ENCODE results near the gene TRIP12. TPM values are rescaled to one million over a fixed set of nuclear protein-coding genes. Genes with fewer than 3 reads are reported as not detected.

TRIP12 gene
- total RNA-seq, 1 experiment from 2014 or later, result 265 TPM

- TF ChIP-seq, protein P1, sequence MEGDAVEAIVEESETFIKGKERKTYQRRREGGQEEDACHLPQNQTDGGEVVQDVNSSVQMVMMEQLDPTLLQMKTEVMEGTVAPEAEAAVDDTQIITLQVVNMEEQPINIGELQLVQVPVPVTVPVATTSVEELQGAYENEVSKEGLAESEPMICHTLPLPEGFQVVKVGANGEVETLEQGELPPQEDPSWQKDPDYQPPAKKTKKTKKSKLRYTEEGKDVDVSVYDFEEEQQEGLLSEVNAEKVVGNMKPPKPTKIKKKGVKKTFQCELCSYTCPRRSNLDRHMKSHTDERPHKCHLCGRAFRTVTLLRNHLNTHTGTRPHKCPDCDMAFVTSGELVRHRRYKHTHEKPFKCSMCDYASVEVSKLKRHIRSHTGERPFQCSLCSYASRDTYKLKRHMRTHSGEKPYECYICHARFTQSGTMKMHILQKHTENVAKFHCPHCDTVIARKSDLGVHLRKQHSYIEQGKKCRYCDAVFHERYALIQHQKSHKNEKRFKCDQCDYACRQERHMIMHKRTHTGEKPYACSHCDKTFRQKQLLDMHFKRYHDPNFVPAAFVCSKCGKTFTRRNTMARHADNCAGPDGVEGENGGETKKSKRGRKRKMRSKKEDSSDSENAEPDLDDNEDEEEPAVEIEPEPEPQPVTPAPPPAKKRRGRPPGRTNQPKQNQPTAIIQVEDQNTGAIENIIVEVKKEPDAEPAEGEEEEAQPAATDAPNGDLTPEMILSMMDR (IDR thresholded peaks at IDR 0.05; ENCODE audit: unreplicated experiment), result no peak
- DNase-seq (ENCODE audit: unreplicated experiment), result no peak
- CTCF ChIA-PET, result interaction anchor here (0.6 to 1.2 kb wide), 3 partner anchors 23 to 567 kb away, joined by 3 to 4 read pairs (median 3); no protein-coding TSS in a partner anchor
- Mint-ChIP-seq H3K4me3 (ENCODE audit: unreplicated experiment) (no peak overlapping the region), H3K36me3 (ENCODE audit: insufficient read depth, unreplicated experiment) (peaks cover 34% of the 10 kb centered on the region), H3K27ac (ENCODE audit: low read depth, unreplicated experiment) (no peak overlapping the region), H3K4me1 (ENCODE audit: insufficient read depth, unreplicated experiment) (peaks cover 31% of the 10 kb centered on the region), H3K9me3 (ENCODE audit: unreplicated experiment) (no peaks in the 10 kb centered on the region), H3K27me3 (ENCODE audit: insufficient read depth, unreplicated experiment) (no peaks in the 10 kb centered on the region)
- intact Hi-C loops (cut with micrococcal nuclease), result no loop called here
- BruUV-seq (replicated peaks), result no TSS peak
- POLR2A ChIA-PET, result interaction anchor here (0.8 to 0.9 kb wide), 3 partner anchors 11 to 35 kb away, joined by 3 to 4 read pairs (median 3); no protein-coding TSS in a partner anchor
These were observed 25.0 kb downstream of the TRIP12 start for GRCh38 chr2:229896857-229897256.

DNA sequence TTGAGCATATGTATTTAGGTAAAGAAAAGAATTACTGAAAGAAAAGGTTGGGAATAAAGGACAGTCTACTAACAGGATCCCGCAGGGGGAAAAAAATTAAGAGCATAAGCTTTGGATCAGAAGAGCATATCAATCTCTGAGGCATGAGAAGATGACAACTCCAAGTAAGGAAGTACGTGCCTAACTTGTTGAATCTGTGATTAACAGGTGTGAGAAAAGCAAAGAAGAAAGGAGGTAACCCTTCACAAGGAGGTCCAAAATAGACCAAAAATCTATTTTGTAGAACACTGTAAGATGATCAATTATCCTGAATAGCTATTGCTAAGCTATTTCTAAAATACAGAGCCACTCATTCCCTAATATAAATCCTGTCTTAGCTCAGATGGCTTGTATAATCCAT, 32.8 kb downstream of the TRIP12 start:
- ChIA-PET CTCF (no interaction called here), POLR2A (no interaction called here)
- TF ChIP-seq, protein P1 (IDR thresholded peaks at IDR 0.05; ENCODE audit: unreplicated experiment), result no peak
- H3K27ac Mint-ChIP-seq (ENCODE audit: low read depth, unreplicated experiment), result no peak overlapping the region
- no peak for DNase-seq (ENCODE audit: unreplicated experiment)
- intact Hi-C loops (cut with micrococcal nuclease), result no loop called here
- H3K27me3 Mint-ChIP-seq (ENCODE audit: insufficient read depth, unreplicated experiment), result no peaks in the 10 kb centered on the region
- peaks cover 45% of the 10 kb centered on the region for H3K36me3 Mint-ChIP-seq (ENCODE audit: insufficient read depth, unreplicated experiment)
- H3K4me3 Mint-ChIP-seq (ENCODE audit: unreplicated experiment), result no peak overlapping the region
- no peaks in the 10 kb centered on the region for H3K9me3 Mint-ChIP-seq (ENCODE audit: unreplicated experiment)
- H3K4me1 Mint-ChIP-seq (ENCODE audit: insufficient read depth, unreplicated experiment), result peaks cover 29% of the 10 kb centered on the region
- BruUV-seq (replicated peaks), result no TSS peak

DNA sequence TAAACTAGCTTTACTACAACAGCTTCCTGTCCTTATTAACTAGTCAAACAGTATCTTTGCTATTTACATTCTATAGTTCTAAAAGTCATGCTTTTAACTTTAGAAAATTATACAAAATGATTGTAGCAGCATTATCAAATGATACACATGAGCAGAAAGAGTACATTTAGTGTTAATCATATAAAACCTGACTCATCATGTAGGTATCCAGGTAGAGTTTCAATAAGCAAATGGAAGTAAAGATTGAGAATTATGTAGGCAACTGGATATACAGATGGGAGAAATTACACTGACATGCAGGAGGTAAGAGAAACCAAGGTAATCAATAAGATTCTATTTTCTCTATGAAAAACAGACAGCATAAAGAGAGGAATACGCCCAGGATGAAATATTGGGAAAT, 33.8 kb downstream of the TRIP12 start:
- Mint-ChIP-seq H3K27ac (ENCODE audit: low read depth, unreplicated experiment) (no peak overlapping the region), H3K4me1 (ENCODE audit: insufficient read depth, unreplicated experiment) (peaks cover 23% of the 10 kb centered on the region), H3K4me3 (ENCODE audit: unreplicated experiment) (no peak overlapping the region), H3K36me3 (ENCODE audit: insufficient read depth, unreplicated experiment) (peaks cover 35% of the 10 kb centered on the region), H3K9me3 (ENCODE audit: unreplicated experiment) (no peaks in the 10 kb centered on the region), H3K27me3 (ENCODE audit: insufficient read depth, unreplicated experiment) (no peaks in the 10 kb centered on the region)
- TF ChIP-seq, protein P1 (IDR thresholded peaks at IDR 0.05; ENCODE audit: unreplicated experiment), result no peak
- BruUV-seq (replicated peaks), result no TSS peak
- intact Hi-C loops (cut with micrococcal nuclease), result no loop called here
- POLR2A ChIA-PET, result interaction anchor here (1.5 kb wide), 1 partner anchor 13 kb away, joined by 5 read pairs; no protein-coding TSS in a partner anchor
- DNase-seq (ENCODE audit: unreplicated experiment), result no peak
- CTCF ChIA-PET, result no interaction called here

DNA sequence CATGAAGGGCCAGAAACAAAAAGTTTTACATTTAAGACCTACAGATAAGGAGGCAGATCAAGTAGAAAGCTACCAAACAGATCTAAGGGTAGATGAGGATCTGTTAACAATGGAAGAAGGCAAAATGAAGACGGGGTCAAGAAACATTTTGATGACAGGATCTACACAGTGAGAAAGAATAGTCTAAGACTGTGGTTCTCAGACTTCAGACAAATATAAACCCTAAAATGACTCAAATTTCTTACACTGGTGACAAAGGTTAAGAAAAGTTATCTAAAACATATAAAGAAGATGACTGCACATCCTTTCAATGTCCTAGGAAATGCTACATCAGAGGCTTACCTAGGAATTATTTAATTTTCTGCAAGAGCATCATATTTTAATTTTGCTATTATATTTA, 34.4 kb downstream of the TRIP12 start:
- Mint-ChIP-seq H3K27ac (ENCODE audit: low read depth, unreplicated experiment) (no peak overlapping the region), H3K36me3 (ENCODE audit: insufficient read depth, unreplicated experiment) (peaks cover 29% of the 10 kb centered on the region), H3K27me3 (ENCODE audit: insufficient read depth, unreplicated experiment) (no peaks in the 10 kb centered on the region), H3K4me3 (ENCODE audit: unreplicated experiment) (no peak overlapping the region), H3K9me3 (ENCODE audit: unreplicated experiment) (no peaks in the 10 kb centered on the region), H3K4me1 (ENCODE audit: insufficient read depth, unreplicated experiment) (peaks cover 20% of the 10 kb centered on the region)
- intact Hi-C loops (cut with micrococcal nuclease), result no loop called here
- no TSS peak for BruUV-seq (replicated peaks)
- no peak for DNase-seq (ENCODE audit: unreplicated experiment)
- TF ChIP-seq, protein P1 (IDR thresholded peaks at IDR 0.05; ENCODE audit: unreplicated experiment), result no peak
- CTCF ChIA-PET, result interaction anchor here (1.5 kb wide), 1 partner anchor 13 kb away, joined by 6 read pairs; no protein-coding TSS in a partner anchor
- POLR2A ChIA-PET, result interaction anchor here (0.7 to 1.5 kb wide), 4 partner anchors 10 to 17 kb away, joined by 3 to 5 read pairs (median 4); no protein-coding TSS in a partner anchor
